GM19099 (cell line): ENCODE measurements around the gene KCNJ13.

Experiments
- POLR2A ChIP-seq: IDR thresholded peaks from 3 replicates; pipeline ENCODE4 v1.6.1; 2011; ENCODE audit warnings: low read depth; ENCODE audit not compliant: insufficient read length; ENCODE audit errors: extremely low read depth

The KCNJ13 gene

DNA sequence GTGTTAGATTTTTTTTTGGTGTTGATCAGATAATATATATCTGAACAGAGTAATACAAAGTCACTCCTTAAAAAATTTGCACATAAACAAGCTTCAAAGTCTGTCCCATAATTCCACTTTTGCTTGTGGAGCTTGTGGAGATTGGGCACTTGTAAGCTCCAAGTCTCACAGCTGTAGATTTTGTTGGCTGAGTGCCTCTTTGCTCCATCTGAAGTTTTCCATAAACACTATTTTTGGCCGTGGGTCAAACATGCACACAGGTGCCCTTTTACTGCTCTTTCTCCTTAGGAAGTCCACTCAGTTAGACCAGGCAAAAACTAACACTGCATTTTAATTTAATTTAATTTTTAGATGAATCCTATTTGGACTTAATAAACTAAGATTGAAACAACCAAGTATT is 3.6 kb upstream of the KCNJ13 start:
- no peak for TF ChIP-seq POLR2A

DNA sequence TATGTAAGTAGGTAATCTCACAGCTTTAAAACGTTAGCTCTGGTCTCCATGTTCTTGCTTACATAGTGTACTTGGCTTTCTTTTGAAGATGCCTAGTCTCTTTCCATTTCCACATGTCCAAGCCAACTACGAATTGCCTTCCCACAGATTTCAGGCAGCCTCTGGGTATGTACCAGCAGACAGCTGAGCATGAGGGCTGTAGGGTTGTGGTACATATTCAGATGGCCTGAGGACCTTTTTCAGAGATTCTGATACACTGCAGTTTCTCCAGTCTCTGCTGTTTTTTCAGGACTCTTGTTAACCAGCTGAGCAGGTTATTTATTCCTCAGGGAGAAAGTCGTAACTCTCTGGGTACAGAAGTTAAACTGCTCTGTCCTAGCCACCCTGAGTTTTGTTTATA is 3.1 kb upstream of the KCNJ13 start:
- no peak for TF ChIP-seq POLR2A

DNA sequence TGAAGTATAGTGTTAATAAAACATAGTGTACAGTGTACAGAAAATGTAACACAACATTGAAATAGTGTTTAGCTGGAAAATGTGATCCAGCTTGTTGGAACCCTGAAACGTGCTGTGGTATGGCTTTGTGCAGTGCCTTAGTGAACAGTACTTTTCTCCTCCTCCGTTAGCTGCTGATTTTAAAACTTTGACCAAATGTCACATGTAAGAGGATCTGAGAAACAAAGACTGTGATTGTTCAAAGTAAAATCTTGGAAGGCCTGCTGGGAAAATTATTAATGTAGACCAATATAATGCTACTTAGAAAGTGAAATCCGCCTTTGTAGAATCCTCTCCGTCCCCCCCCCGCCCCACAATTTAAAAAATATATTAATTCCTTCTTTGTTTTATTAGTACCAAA is 911 bp upstream of the KCNJ13 start:
- no peak for TF ChIP-seq POLR2A

DNA sequence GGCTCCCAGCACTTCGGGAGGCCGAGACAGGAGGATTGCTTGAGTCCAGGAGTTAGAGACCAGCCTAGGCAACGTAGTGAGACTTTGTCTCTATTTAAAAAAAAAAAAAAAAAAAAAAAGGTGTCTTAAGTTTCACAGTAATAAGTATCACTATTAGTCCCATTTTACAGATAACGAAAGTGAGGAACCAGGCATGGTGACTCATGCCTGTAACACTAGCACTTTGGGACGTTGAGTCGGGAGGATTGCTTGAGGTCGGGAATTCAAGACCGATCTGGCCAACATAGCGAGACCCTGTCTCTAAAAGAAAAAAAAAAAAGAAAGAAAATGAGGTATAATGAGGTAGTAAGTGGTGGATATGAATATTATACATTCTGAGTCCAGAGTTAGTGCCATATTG is 2.5 kb downstream of the KCNJ13 start:
- TF ChIP-seq POLR2A: no peak

DNA sequence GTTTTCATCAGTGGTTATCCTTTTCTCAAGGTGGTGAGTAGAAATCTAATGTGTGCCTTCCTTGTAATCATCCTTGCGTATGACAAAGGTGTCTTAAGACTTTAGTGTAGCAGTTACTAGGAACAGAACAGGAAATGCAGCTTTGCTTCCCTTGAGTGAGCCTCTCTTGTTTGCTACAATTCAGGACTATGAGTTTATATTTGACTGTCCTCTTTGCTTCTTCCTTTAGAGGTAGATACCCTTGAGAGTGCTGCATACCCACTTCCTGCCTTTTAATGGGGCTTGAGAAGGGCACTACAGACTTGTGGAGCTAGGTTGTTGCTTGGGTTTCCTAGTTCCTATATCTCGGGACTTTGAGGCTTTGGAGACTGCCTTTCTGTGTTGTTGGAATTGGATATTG is 3.8 kb downstream of the KCNJ13 start:
- no peak for TF ChIP-seq POLR2A

DNA sequence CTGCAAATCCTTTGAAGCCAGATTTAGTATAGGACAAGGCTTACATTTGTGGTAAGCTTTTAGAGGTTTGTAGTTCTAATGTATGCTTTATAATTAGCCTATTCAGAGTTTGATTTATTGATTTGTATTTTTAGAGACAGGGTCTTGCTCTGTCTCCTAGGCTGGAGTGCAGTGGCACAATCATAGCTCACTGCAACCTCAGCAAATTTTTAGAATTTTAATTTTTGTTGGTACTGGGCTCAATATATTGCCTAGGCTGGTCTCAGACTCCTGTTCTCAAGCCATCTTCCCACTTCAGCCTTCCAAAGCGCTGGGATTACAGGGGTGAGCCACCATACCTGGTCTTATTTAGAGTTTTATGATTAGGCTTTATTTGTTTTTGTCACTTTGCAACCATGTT is 4.5 kb downstream of the KCNJ13 start:
- TF ChIP-seq POLR2A: no peak

DNA sequence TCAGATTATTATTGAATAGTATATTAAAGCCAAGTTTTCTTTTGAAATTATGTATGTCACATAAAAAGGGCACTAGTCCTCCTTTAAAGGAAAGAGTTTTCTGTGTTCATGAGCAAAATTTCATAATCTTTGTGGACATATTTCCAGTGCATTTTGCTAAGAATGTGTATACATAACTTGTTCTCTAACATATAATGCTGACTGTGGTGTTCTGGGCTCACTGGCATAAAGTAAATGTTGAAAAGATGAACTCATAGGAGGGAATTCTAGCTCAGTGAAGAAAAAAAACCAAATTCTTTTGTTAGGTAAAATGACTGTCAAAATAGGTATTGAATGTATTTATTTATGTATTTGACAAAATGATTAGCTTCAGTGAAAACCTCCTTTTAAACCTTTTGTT is 6.2 kb downstream of the KCNJ13 start:
- TF ChIP-seq POLR2A: no peak

DNA sequence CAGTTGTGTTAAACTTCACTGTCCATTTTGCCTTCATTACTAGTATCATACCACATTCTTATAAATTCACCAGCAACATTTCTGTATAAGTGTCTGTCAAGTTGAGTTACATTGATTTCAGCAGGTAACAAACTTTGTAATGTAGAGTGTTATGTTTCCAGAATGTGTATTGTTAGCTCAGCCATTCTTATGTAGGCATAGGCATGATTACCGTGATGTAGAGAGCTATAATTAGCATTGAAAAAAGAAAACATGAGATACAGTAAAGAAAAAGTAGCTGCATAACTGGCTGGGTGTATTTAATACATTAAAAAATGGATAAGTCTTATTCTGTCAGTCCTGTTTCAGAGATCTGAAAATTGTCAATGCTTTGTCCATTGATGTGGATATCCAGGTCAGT is 8.5 kb downstream of the KCNJ13 start:
- TF ChIP-seq POLR2A: no peak

DNA sequence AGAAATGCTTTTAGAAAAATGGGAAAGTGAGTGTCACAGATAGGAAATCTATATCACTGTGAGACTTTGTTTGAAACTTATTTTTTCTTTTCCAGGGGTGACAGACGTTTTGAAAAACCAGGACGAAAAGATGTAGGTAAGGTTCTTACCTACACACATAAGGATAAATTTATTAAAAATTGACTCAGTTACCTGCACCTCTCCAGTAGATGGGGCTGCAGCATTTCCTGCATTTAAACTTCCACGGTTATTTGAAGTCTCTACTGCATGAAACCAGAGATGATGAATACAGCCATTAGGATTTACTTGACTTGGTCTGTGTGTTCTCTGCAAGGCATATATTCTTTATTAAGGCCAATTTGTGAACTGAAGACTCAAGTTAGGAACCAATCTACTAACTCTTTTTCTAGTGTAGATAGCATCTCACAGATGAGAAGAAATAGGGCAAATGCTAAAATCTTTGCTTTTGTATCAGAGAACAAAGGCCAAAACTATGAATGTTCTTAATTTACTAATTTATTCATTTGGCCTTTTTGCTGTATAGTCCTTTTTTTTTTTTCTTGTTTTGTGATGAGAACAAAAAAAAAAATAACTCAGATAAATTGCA is 15.0 kb downstream of the KCNJ13 start:
- TF ChIP-seq POLR2A: no peak

DNA sequence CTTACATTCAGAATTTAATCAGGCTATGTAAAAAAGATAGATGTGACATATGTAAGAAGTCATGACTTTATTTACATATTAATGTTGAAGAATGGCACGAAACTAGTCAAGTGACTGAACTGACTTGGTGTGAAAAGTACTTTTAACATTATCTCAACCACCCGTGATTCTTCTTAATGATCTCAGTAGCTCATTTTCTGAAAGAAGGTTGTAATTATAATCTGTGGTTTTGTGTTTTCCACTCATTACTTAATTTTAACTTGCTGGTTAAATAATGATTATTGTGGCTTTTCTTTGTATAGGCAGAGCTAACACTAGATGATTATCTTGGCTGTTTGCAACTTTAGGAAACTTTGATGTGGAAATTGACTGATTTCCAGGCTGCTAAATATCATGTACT is 18.5 kb downstream of the KCNJ13 start:
- no peak for TF ChIP-seq POLR2A

DNA sequence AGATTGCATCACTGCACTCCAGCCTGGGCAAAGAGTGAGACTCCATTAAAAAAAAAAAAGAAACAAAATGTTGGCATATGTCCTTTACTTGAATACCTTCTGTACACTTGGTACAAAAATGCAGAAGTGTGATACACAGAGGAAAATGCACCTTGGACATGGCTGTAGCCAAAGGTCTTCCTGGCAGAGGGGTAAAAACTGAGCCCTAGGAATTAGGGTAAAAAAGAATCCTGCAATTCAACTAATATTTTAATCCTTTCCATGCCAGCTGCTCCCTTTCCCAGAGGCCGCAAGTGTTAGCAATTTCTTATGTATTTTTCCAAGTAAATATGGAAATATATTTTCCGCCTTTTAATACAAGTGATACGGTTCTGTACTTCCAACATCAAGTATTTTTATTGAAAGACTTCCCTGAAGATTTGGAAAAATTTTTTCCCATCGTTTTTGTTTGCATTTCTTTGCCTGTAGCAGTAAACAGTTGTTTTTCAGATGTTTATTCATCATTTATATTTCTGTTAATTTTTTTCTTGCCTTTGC is 26.2 kb downstream of the KCNJ13 start:
- TF ChIP-seq POLR2A: no peak

DNA sequence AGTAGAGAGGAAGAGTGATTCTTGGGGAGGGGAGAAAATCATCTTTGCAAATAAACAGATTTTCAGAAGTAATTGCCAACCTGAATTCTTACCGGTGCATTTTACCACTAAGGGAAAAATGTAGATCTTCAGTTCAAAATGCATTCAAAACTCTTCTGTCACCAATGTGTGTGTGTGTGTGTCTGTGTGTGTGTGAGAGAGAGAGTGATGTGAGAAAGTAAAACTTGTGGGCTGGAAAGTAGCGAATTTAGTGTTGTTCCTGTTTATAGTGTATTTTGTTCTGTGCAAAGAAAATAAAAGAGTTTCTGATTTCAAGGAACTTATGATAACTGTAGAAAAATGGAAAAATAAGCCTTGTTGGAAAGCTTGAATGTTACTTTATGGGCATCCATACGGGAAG is 27.0 kb downstream of the KCNJ13 start:
- TF ChIP-seq POLR2A: no peak

DNA sequence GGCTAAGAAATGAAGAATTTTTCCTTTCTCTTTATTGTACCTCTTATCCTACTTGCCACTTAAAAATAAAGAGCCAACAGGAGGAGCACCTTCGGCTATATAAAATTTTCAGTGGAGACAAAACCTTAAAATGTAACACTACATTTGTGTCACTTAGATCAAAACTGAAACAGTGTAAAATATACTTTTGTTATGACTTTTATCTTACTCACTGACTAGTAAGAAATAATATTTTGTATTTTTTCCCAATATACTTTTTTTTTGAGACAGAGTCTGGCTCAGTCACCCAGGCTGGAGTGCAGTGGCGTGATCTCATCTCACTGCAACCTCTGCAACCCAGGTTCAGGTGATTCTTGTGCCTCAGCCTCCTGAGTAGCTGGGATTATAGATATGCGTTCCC is 28.3 kb downstream of the KCNJ13 start:
- no peak for TF ChIP-seq POLR2A

DNA sequence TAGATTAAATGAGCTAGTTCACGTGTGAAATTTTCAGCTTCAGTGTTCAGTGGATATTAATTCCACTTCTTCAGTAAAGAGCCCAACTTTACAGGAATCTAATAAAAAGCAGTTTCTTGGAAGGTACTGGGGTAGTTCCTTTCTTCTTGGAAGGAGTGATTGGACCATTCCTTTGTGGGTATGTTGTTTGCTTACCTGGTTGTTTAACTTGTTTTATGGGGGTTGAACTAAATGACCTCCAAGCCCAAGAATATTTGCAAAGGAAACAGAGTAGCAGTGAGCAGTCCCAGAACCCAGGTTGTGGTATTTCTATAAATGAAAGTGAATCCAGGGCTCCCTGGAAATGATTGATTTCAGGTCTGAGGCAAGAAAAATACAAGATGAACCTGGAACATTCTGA is 31.4 kb downstream of the KCNJ13 start:
- no peak for TF ChIP-seq POLR2A

DNA sequence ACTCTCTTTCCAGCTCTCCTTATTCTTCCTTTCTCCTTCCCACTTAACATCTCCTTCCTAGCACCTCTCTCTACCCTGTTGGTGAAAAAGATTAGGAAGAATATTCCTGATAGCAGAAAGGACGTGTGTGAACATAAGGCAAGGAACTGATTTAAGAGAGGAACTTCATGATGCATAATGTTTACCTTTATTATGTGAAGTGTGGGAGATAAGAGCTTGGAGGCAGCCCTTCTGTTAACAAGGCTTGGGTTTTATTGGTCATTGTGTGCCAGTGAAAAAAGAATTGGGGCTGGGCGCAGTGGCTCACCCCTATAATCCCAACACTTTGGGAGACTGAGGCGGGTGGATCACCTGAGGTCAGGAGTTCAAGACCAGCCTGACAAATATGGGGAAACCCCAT is 34.4 kb downstream of the KCNJ13 start:
- TF ChIP-seq POLR2A: no peak

DNA sequence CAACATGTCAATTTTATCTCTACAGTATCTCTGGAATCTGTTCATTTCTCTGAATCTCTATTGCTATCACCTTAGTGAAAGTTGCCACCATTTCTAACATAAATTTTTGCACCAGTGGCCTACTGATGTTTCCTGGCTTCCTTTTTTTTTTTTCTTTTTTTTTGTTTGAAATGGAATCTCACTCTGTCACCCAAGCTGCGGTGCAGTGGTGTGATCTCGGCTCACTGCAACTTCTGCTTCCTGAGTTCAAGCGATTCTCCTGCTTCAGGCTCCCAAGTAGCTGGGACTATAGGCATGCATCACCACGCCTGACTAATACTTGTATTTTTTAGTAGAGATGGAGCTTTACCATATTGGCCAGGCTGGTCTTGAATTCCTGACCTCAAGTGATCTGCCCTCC is 35.1 kb downstream of the KCNJ13 start:
- no peak for TF ChIP-seq POLR2A

DNA sequence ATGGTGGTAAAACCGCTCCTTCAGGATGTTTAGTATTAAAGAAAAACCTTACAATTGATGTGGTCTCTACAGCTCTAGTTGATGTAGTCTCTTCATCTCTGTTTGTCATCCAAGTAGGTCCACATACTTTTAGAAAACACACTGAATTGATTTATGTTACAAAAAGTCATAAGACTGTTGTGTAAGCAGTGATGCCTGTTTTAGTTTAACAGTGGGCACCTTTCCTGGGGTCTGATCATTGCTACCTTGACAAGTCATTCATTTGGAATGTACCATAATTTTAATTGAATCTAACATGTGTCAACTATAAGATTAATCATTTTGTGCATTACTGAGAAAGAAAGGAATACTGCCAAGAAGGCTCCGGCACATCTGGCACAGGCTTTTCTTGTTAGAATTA is 44.9 kb downstream of the KCNJ13 start:
- no peak for TF ChIP-seq POLR2A
